ELR (cell line): ENCODE results near the gene BAHCC1.

ENCODE experiments used
- DNase-seq: peaks from one replicate; pipeline ENCODE4 v3.0.0-alpha.2; 2015; ENCODE audit warnings: low read depth

The BAHCC1 gene

DNA sequence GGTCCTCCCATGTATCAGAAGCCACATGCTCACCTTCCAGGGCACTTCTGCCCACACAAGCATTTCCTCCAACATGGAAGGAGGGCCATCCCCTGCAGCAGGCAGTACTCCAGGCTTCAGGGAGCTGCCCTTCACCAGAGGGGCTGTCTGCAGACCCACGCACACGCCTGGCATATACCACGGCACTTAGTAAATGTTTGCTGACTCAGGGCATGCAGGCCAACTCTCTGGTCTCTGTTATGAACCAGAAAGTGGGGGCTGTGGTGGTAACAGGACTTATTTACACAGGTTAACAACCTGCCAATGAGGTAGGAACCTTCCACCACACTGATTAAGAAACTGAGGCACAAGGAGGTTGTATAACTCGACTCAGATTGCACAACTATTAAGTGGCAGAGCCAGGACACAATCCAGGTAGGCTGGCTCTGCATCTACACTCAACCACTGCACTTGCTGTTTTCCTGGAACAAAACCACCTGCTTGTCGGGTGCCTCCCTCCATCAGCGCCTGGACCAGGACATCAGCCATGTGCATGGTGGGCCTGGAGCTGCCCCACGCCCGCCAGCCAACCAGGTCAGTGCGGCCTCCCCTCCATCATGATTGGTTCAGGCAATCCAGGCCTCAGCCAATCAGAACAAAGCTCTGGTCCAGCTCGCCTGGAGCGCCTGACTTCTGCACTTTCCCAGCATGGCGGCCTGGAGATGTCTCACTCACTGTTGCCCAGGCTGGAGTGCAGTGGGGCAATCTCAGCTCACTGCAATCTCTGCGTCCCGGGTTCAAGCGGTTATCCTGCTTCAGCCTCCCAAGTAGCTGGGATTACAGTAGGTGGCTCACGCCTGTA, 98.2 kb downstream of the BAHCC1 start:
- no peak for DNase-seq

DNA sequence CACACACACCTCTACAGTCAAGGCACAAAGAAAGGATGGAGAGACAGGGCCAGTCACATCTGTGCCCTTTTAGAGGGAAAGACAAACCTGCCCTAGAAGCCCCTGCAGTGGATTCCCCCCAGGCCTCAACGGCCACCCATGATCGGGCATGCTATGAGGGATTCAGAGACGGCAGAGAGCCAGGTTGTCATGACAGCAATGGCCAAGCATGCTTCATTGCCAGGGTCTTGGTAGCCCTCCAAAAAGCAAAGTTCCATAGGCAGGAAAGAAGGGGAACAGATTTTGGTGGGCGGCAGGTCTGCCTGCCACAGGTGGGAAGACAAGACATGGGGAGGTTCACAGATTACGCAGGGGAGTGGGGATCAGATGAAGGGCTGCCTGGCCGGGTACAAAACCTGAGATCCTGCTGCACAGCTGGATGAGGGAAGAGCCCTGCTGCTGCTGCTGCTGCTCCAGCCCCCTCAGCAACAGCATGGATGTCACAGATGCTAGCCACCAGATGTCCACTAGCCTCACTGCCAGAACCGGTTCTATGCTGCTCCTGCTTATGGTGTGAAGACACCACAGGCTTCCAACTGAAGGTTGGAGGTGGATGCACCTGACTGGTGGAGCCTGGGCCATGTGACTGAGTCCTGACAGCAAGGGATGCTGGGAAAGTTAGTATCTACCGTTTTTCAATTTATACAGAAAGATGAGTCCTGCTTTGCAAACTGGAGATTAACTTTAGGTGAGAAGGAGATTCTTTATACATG, 99.5 kb downstream of the BAHCC1 start:
- peak; percentile 39 for DNase-seq

DNA sequence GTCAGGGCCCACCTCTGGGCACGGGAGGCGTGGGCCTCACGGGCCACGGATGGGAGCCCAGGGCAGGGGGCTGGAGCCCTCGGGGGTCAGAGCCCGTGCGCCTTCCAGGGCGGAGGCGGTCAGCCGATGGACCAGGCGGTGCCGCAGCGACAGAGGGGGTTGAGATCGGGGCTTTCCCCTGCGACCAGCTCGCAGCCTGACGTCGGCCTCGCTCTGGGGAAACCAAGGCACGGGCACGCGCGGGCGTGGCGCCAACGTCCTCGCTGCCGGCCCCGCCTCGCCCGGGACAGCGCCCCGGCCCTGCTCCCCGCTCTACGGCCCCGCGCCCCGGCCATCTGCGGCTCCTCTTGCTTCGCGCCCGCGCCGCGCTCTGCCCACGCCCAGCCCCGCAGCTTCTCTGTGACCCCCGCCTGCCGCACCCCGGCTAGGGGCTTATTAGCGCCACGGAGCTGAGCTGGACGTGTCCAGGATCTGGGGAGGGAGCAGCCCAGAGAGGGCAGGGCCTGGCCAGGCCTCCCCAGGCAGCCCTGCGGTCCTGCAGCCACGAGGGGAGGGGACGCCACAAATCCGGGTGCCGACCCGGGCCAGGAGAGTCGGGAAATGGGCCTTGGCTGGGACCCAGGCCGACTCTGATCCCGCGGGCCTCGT, 103.8 kb downstream of the BAHCC1 start:
- DNase-seq: no peak

DNA sequence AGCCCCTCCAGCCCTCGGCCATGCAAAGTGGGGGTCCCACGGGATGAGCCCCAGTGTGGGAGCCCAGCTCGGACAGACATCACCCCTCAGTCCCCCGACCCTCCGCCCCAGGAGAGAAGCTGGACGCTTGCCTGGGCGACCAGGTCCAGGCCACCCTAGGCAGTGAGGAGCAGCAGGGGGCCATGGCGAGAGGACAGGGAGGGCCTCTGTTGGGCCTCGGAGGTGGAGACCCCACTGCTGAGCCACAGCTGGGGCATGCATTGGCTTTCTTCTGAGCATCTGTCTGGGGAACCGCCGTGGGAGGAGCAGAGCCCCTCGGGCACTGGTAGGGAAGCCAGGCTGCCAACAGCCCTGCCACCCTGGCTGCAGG, 104.3 kb downstream of the BAHCC1 start:
- no peak for DNase-seq

DNA sequence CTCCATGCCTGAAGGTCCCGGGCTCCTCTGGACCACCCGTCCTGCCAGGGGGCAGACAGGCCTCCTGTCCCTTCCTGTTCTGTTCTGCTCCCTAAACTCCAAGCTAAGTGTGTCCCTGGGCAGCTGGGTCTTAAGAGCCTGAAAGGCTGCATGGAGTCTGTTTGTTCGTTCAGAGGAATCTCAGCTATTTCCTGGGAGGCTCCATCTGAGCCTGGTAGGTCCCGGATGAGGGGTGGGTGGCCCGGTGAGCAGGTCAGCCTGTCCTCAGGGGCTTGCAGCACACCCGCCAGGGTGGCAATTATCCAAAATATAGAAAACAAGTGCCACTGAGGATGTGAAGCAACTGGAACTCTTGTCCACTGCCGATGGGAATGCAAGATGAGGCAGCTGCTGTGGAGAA, 104.8 kb downstream of the BAHCC1 start:
- DNase-seq: no peak

DNA sequence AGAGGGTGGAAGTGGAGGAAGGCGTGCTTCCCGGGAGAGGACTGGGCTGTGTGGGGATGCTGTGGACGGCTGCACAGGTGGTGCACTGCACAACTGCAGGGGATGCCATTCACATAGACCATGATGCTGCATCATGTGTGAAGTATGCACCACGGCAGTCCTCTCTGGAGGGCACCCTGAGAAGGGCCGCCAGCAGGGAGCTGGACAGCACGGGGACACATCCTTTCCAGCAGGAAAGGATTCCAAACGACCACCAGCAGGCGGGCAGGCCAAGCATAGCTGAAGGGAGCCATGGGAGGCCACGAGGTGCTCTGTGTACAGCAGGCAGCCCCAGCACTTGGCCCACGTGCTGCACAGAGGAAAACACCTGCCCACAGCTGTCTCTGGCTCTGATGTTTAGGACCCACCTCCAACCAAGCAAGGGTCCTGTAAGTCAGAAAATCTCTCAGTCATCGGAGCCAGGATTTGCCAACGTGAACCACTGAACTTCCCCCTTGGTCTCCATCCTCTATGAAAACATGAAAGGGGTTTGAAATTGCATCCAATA, 107.3 kb downstream of the BAHCC1 start:
- DNase-seq: no peak

DNA sequence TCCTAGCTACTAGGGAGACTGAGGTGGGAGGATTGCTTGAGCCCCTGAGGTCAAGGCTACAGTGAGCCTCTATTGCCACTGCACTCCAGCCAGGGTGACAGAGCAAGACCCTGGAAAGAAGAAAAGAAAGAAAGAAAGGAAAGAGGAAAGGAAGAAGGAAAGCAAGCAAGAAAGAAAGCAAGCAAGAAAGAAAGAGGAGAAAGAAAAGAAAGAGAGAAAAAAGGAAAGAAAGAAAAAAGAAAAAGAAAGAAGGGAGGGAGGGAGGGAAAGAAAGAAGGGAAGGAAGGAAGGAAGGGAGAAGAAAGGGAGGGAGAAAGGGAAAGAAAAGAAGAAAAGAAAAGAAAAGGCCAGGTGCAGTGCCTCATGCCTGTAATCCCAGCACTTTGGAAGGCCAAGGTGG, 108.4 kb downstream of the BAHCC1 start:
- DNase-seq: no peak

DNA sequence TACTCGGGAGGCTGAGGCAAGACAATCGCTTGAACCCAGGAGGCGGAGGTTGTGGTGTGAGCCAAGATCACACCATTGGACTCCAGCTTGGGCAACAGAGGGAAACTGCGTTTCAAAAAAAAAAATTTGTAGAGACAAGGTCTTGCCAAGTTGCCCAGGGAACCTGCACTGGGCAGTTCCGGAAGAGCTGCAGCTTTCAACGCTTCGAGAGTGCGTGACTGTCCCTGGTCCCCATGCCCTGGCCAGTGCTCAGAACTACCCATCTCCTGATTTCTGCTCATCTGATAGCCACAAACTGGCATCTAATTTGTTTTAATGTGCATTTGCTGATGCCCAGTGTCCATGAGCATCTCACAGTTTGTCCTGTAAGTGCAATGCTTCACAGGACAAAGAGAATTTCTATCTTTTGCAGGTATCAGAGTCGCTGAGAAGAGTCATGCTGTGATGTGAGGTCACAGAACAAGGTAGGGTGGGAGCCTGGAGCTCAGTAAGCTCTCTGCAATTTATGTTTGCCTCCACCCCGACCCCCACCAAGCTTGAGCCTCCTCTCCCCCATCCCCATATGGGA, 113.5 kb downstream of the BAHCC1 start:
- peak; percentile 61 for DNase-seq

DNA sequence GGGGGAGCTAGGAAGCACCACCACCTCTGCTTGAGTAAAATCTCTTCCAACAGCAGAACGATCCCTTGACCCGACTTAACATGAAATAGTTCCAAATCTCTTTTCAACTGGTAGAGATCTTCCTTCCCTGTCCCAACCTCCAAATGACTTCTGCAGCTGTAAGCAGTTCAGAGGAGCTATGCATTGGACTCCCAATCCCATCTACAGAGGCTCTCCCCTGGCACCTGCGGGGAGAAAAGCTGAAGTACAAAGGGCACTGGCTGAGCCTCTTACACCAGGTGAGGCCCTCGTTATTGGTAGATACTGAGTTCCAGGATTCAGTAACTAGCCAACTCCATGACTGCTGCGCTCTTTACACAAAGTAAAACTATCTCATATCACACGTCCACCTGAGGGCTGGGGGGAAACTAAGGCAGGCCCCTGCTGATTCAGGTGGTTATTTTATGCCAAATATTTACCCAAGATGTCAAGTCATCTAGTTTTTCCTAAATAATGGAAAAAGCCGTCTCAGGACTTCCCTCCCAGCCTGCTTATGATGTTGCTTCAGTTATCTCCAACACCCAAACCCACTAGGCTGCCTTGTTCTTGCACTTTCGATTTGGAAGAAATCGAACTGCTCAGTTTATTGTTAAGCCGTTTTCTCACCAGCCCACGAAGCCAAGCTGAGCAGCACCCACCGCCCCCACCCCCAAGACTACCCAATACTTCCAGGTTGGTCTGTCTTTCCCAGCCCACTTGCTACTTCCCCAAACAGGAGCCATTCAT, 114.1 kb downstream of the BAHCC1 start:
- peak; percentile 58 for DNase-seq

DNA sequence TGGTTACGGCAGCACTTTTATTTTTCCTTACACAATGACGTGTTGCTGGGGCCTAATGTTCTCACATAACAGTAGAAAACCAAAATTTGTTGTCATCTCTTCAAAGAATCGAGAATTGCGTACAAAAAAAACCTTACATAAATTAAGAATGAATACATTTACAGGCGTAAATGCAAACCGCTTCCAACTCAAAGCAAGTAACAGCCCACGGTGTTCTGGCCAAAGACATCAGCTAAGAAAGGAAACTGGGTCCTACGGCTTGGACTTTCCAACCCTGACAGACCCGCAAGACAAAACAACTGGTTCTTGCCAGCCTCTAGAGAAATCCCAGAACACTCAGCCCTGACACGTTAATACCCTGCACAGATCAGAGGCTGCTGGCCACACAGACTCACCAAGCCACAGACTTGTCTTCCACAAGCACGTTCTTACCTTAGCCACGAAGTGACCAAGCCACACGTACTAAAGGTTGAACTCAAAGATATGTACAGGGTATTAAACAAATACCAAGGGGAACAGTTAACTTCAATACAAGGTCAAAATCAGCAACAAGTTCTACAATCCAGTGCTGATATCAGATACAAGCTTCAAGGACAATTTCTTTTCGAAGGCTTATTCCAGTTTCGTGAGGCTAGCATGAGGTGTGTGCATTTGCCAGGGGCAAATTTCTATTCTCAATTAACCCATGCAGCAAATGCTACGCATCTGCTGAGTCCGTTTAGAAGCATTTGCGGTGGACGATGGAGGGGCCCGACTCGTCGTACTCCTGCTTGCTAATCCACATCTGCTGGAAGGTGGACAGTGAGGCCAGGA, 114.9 kb downstream of the BAHCC1 start:
- peak; percentile 44 for DNase-seq

DNA sequence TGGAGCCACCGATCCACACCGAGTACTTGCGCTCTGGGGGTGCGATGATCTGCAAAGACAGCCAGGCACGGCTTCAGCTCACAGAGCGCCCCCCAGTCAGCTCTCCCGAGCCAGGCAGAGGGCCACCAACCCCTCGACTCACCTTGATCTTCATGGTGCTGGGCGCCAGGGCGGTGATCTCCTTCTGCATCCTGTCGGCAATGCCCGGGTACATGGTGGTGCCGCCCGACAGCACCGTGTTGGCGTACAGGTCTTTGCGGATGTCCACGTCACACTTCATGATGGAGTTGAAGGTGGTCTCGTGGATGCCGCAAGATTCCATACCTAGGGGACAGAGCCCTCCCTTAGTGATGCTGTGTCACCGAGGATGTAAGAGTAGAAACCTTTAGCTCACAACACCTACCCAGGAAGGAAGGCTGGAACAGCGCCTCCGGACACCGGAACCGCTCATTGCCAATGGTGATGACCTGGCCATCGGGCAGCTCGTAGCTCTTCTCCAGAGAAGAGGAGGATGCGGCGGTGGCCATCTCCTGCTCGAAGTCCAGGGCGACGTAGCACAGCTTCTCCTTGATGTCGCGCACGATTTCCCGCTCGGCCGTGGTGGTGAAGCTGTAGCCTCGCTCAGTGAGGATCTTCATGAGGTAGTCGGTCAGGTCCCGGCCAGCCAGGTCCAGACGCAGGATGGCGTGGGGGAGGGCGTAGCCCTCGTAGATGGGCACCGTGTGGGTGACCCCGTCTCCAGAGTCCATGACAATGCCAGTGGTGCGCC, 115.7 kb downstream of the BAHCC1 start:
- peak; percentile 59 for DNase-seq

DNA sequence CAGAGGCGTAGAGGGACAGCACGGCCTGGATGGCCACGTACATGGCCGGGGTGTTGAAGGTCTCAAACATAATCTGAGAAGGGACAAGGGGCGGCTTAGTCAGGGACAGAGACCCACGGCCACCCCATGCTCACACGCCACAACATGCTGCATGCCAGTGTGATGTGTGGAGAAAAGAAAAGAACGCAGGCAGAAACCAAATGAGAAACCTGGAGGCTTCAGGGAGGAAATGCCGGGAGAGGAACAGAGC, 116.2 kb downstream of the BAHCC1 start:
- no peak for DNase-seq

DNA sequence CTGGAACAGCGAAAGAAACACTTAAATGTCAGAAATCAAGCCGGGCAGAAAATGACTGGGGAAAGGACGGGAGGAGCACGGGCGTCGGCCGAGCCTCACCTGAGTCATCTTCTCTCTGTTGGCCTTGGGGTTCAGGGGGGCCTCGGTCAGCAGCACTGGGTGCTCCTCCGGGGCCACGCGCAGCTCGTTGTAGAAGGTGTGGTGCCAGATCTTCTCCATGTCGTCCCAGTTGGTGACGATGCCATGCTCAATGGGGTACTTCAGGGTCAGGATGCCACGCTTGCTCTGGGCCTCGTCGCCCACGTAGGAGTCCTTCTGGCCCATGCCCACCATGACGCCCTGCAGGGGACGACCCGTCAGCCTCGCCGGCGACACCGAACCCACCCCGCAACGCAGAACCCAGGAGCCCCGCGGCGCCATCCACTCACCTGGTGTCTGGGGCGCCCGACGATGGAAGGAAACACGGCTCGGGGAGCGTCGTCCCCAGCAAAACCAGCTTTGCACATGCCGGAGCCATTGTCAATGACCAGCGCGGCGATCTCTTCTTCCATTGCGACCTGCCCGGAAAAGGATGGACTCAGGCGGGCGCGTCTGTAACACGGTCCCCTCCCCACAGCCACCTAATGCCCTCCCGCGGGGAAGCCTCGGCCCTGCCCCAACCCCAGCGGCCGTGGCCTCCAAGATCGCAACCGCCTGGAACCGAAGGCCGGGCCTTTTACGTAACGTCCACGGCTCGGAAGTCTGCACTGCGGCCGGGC, 116.7 kb downstream of the BAHCC1 start:
- DNase-seq: peak; percentile 52

DNA sequence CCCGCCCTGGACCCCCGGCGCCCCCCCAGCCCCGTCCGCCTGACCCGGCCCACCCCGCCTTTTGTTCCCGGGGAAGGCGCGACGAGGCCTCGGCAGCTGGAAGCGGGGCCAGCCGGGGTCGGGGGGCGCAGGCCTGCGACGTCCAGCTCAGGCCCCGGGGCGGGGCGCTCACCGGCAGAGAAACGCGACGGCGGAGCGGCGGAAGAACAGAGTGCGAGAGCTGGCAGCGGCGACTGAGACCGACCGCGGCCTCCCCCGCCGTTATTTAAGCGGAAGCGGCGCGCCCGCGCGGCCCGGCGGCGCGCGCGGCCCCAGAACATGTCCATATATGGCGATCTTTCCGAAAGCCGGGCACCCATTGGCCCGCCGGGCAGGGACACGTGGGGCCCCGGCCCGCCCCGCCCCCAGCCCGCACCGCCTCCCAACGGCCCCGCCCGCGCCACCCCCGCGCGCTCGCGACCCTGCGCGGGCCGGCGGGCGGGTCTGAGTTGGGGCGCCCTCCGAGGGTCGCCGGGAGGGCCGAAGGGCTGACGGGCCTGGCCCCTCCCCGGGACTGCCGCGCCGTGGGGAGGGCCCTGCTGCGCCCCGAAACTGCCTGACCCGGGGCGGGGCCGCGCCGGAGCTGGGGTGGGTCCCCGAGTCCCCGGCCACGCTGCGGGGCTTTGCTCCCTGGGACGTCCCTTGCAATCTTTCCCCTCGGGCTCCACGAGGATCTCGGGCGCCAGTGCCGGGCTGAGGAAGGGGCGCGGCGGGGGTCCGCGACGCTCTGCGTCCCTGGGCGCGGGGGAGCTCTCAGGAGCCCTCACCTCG, 117.5 kb downstream of the BAHCC1 start, which contains the start of gene ACTG1:
TSS of gene ACTG1 (minus strand) at position 238 of the 810 bp plus-strand sequence. CDS start 445 bp downstream, outside the sequence.
- peak; percentile 97 for DNase-seq

DNA sequence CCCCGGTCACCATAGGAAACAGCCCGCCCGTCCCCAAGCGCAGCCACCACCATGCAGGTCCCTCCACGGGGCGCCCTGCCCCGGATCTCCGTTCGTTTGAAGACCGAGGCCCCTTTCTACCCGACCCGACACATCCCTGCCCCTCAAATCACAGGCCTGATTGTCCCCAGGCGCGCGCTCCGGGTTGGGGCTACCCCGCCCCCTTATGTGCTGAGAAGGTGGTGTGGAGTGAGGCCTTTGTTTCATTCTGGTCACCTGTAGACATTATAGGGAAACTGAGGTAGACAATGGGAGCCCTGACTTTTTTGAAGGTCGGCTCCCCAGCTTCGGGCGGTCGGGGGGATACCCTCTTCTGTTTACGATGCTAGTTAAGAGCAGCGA, 118.1 kb downstream of the BAHCC1 start:
- peak; percentile 81 for DNase-seq

DNA sequence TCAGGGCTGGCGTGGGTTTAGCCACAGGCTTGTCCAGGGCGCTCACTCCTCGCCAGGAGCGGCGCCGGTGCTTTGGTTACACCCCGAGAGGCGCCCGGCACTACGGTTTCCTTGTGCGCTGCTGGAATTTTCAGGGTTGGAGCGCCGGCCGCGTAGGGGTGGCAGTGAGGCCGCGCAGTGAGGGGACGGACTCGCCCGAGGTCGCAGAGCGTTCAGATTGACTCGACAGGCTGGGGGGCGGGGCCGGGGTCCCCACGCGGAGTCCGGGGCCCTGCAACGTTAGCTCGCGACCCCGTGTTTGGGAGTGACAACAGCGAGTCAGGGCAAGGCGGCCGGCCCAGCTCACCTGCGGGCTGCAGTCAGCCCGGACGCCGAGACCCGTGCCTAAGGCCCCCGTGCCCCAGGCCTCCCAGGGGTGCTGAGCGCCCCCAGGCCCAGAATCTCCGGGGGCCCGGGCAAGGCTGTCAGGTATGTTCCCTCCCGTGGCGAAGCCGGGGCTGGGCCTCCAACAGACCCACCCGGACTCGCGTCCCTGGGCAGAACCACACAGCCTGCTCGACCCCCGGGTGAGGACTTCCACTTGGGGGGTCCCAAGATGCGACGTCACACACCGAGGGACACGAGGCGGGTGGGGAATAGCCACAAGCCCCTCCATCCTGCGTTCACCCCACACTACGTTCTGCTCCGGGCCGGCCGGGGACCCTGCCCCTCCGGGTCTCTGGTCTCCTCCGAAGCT, 118.7 kb downstream of the BAHCC1 start:
- peak; percentile 91 for DNase-seq

DNA sequence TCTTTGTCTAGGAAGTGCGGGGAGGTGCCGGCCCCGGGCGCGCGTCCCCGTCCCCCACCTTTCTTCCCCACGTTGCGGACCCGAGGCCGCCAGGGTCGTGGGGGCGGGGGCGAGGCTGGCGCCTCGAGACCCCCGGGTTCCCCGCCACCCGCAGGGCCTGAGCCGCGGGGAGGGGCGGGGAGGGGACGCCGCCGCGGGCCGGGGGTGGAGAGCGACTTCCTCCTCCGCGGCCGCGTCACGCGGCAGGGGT, 119.2 kb downstream of the BAHCC1 start:
- peak; percentile 45 for DNase-seq
